Measurements from ENCODE around the gene SLC6A5. TPM values are rescaled to one million over a fixed set of nuclear protein-coding genes. Genes with fewer than 3 reads are reported as not detected.

SLC6A5 gene
- total RNA-seq, 3 donors from 2014 or later (not counting 1 experiment from before 2014, with no cell fraction given) = not detected

DNA sequence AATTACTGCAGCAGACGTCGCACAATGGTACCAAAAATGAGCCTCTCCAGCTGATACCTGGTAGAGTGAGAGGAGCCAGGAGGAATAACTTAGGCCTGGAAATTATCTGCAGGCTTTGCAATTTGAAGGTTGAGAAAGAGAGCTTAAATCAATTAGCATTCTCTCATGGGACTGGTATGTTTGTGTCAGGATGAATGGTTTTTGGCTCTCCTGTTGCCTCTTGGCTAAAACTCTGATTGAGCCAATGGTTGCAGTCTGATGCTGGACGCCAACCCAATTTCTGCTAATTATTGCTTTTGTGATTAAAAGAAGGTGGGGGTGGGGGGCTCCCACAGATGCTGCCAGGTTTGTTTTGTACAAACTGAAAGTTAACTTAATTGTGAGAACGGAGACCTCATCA, 57.5 kb downstream of the SLC6A5 start:
- Histone ChIP-seq H3K9me3 (ENCODE audit: control insufficient read depth, insufficient read depth, low read length) (no peaks in the 10 kb centered on the region), H3K27me3 (ENCODE audit: control insufficient read depth, insufficient read depth, low read length) (no peaks in the 10 kb centered on the region), H3K27ac (ENCODE audit: low read length) (no peak overlapping the region), H3K4me3 (ENCODE audit: low read length) (no peak overlapping the region), H3K36me3 (ENCODE audit: control insufficient read depth, insufficient read depth, low read length) (no peaks in the 10 kb centered on the region), H3K4me1 (ENCODE audit: control insufficient read depth, insufficient read depth, low read length) (no peaks in the 10 kb centered on the region)
- no peaks in the 10 kb centered on the region for H3K4me1 Mint-ChIP-seq
- TF ChIP-seq CTCF (IDR thresholded peaks at IDR 0.05) = no peak
- no peak overlapping the region for H3K4me3 Mint-ChIP-seq
- H3K27me3 Mint-ChIP-seq (ENCODE audit: low read depth in 2 of 2) = peaks cover 5 to 8% of the 10 kb centered on the region in 2 donors
- ATAC-seq (no peak), DNase-seq (no peak)
- intact Hi-C loops (cut with micrococcal nuclease) = no loop called here
- no peaks in the 10 kb centered on the region for H3K36me3 Mint-ChIP-seq
- 76% methylated on average over 4 of the region's 4 CpGs for WGBS (ENCODE audit: insufficient coverage)
- no peaks in the 10 kb centered on the region for H3K9me3 Mint-ChIP-seq
- no peak overlapping the region for H3K27ac Mint-ChIP-seq

DNA sequence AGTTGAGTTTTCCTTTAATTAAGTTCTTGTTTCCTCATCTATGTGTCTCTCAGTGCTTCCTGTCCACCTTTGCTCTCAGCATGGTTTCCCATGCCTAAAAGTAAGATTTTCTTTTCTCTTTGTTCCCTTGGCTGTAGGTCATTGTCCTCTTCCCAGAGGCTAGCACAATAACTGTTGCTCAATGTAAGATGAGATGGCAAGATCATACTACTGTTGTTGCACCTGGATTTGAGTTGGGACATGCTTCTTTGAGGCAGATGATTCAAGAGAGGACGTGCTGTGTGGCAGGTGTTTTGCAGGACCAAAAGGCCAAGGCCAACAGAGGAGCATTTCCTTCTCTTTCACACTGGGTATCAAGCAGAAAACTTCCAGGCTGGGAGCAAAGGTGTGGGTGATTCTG, 58.7 kb downstream of the SLC6A5 start:
- Histone ChIP-seq H3K27ac (ENCODE audit: low read length) (no peak overlapping the region), H3K27me3 (ENCODE audit: control insufficient read depth, insufficient read depth, low read length) (no peaks in the 10 kb centered on the region), H3K4me3 (ENCODE audit: low read length) (no peak overlapping the region), H3K9me3 (ENCODE audit: control insufficient read depth, insufficient read depth, low read length) (no peaks in the 10 kb centered on the region), H3K4me1 (ENCODE audit: control insufficient read depth, insufficient read depth, low read length) (no peaks in the 10 kb centered on the region), H3K36me3 (ENCODE audit: control insufficient read depth, insufficient read depth, low read length) (no peaks in the 10 kb centered on the region)
- H3K4me1 Mint-ChIP-seq = no peaks in the 10 kb centered on the region
- H3K36me3 Mint-ChIP-seq = no peaks in the 10 kb centered on the region
- WGBS (ENCODE audit: insufficient coverage) = 45% methylated on average over 1 of the region's 1 CpG
- peaks cover 0 to 3% of the 10 kb centered on the region in 2 donors for H3K9me3 Mint-ChIP-seq
- TF ChIP-seq CTCF (IDR thresholded peaks at IDR 0.05) = no peak
- intact Hi-C loops (cut with micrococcal nuclease) = no loop called here
- ATAC-seq (no peak), DNase-seq (no peak)
- no peak overlapping the region for H3K27ac Mint-ChIP-seq
- H3K27me3 Mint-ChIP-seq (ENCODE audit: low read depth in 2 of 2) = peaks cover 4 to 8% of the 10 kb centered on the region in 2 donors
- no peak overlapping the region for H3K4me3 Mint-ChIP-seq

- Mint-ChIP-seq H3K27ac (no peak overlapping the region), H3K27me3 (ENCODE audit: low read depth in 2 of 2) (peaks cover 4 to 12% of the 10 kb centered on the region in 2 donors), H3K9me3 (peaks cover 0 to 3% of the 10 kb centered on the region in 2 donors), H3K4me1 (no peaks in the 10 kb centered on the region), H3K4me3 (no peak overlapping the region), H3K36me3 (no peaks in the 10 kb centered on the region)
- Histone ChIP-seq H3K4me3 (ENCODE audit: low read length) (no peak overlapping the region), H3K27me3 (ENCODE audit: control insufficient read depth, insufficient read depth, low read length) (no peaks in the 10 kb centered on the region), H3K9me3 (ENCODE audit: control insufficient read depth, insufficient read depth, low read length) (no peaks in the 10 kb centered on the region), H3K27ac (ENCODE audit: low read length) (no peak overlapping the region), H3K36me3 (ENCODE audit: control insufficient read depth, insufficient read depth, low read length) (no peaks in the 10 kb centered on the region), H3K4me1 (ENCODE audit: control insufficient read depth, insufficient read depth, low read length) (no peaks in the 10 kb centered on the region)
- intact Hi-C loops (cut with micrococcal nuclease) = no loop called here
- 47% methylated on average over 3 of the region's 3 CpGs for WGBS (ENCODE audit: insufficient coverage)
- ATAC-seq = no peak
- DNase-seq = no peak
- no peak for TF ChIP-seq CTCF (IDR thresholded peaks at IDR 0.05)
Observed at GRCh38 chr11:20661445-20661844, 62.0 kb downstream of the SLC6A5 start.

DNA sequence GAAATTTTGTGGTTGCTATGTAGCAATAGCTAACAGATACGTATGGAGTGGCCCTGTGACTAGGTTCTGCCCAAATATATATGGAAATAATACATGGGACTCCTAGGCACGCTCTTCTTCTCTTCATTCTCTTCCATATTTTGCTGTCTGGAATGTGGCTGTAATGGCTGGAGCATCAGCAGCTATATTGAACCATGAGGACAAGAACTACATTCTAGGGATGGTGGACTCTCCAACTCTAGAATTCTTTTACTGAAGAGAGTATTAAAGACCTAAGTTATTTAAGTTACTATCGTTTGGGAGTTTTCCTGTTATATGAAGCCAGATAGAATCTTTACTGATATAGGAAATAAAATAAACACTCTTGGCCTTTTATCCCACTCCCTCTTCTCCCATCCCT, 62.4 kb downstream of the SLC6A5 start:
- peaks cover 0 to 3% of the 10 kb centered on the region in 2 donors for H3K9me3 Mint-ChIP-seq
- WGBS (ENCODE audit: insufficient coverage) = 75% methylated on average over 1 of the region's 3 CpGs

More for the DNA sequence above, 62.4 kb downstream of the SLC6A5 start:
- DNase-seq = no peak
- H3K36me3 ChIP-seq (ENCODE audit: control insufficient read depth, insufficient read depth, low read length) = no peaks in the 10 kb centered on the region
- ATAC-seq = no peak
- no peak overlapping the region for H3K27ac ChIP-seq (ENCODE audit: low read length)
- no peak overlapping the region for H3K4me3 ChIP-seq (ENCODE audit: low read length)
- peaks cover 8 to 16% of the 10 kb centered on the region in 2 donors for H3K27me3 Mint-ChIP-seq (ENCODE audit: low read depth in 2 of 2)
- intact Hi-C loops (cut with micrococcal nuclease) = no loop called here
- H3K4me1 ChIP-seq (ENCODE audit: control insufficient read depth, insufficient read depth, low read length) = no peaks in the 10 kb centered on the region
- no peaks in the 10 kb centered on the region for H3K27me3 ChIP-seq (ENCODE audit: control insufficient read depth, insufficient read depth, low read length)
- TF ChIP-seq CTCF (IDR thresholded peaks at IDR 0.05) = no peak
- no peaks in the 10 kb centered on the region for H3K9me3 ChIP-seq (ENCODE audit: control insufficient read depth, insufficient read depth, low read length)
- no peak overlapping the region for H3K4me3 Mint-ChIP-seq
- no peaks in the 10 kb centered on the region for H3K36me3 Mint-ChIP-seq
- H3K4me1 Mint-ChIP-seq = no peaks in the 10 kb centered on the region
- no peak overlapping the region for H3K27ac Mint-ChIP-seq
